HEK293T (cell line): Measurements from ENCODE around the gene S100B.

Source experiments
- FOXM1 ChIP-seq: fragments of 450-650 bp; IDR thresholded peaks from 2 replicates; pipeline ENCODE4 v1.6.1; 2017; ENCODE audit warnings: mild to moderate bottlenecking, borderline replicate concordance
- HDGF ChIP-seq: fragments of 450-650 bp; IDR thresholded peaks from 2 replicates; pipeline ENCODE4 v1.6.1; 2017; ENCODE audit warnings: antibody characterized with exemption, borderline replicate concordance
- SP1 ChIP-seq: fragments of 450-650 bp; IDR thresholded peaks from 2 replicates; pipeline ENCODE4 v1.6.1; 2017
- TF ChIP-seq, protein P1 (sequence below): fragments of 450-650 bp; IDR thresholded peaks from 2 replicates; pipeline ENCODE4 v1.6.1; 2016

DNA sequence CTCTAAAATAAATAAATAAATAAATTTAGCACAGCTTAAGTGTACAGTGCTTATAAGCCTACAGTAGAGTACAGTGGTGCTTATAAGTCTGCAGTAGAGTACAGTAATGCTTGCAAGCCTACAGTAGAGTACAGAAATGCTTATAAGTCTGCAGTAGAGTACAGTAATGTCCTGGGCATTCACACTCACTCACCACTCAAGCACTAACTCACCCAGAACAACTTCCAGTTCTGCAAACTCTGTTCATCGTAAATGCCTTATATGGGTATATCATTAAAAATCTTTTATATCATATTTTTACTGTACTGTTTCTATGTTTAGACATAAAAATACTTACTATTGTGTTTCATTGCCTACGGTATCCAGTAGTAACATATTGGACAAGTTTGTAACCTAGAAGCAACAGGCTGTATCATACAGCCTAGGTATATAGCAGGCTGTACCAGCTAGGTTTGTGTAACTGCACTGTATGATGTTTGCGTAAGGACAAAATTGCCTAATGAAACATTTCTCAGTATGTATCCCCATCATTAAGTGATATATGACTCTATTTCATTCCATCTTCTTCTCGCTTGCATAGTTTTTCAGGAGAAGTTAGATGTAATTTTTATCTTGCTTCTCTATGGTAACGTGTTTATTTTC, 14.0 kb upstream of the S100B start:
- TF ChIP-seq SP1 (no peak), FOXM1 (no peak), HDGF (no peak)
- TF ChIP-seq, protein P1, sequence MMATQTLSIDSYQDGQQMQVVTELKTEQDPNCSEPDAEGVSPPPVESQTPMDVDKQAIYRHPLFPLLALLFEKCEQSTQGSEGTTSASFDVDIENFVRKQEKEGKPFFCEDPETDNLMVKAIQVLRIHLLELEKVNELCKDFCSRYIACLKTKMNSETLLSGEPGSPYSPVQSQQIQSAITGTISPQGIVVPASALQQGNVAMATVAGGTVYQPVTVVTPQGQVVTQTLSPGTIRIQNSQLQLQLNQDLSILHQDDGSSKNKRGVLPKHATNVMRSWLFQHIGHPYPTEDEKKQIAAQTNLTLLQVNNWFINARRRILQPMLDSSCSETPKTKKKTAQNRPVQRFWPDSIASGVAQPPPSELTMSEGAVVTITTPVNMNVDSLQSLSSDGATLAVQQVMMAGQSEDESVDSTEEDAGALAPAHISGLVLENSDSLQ = no peak
